ENCODE measurements around the gene RNU7-1.

The RNU7-1 gene

DNA sequence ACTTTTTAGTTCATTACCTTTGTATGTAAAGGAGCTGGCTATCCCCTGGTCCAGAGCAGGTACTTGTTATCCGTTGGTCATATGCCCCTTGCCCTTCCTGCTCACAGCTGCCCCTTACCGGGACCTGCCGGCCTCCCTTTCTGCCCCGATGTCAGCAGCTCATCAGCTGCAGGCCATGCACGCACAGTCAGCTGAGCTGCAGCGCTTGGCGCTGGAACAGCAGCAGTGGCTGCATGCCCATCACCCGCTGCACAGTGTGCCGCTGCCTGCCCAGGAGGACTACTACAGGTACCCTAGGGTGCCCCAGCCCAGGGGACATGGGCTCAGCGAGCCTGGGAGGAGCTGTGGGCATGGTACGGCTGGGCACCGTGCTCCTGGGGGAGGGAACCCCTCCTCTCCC lies 2.3 kb upstream of the RNU7-1 start:
- no peak overlapping the region for H3K27ac Mint-ChIP-seq
- H3K36me3 Mint-ChIP-seq (ENCODE audit: low read depth), result peaks cover 35% of the 10 kb centered on the region
- H3K27me3 Mint-ChIP-seq (ENCODE audit: low read depth, poor library complexity), result peaks cover 2% of the 10 kb centered on the region

DNA sequence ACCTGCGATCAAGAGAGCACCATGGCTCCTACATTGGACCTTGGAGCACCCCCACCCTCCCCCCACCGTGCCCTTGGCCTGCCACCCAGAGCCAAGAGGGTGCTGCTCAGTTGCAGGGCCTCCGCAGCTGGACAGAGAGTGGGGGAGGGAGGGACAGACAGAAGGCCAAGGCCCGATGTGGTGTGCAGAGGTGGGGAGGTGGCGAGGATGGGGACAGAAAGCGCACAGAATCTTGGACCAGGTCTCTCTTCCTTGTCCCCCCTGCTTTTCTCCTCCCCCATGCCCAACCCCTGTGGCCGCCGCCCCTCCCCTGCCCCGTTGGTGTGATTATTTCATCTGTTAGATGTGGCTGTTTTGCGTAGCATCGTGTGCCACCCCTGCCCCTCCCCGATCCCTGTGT lies 1.8 kb upstream of the RNU7-1 start:
- H3K27ac Mint-ChIP-seq, result no peak overlapping the region
- peaks cover 2% of the 10 kb centered on the region for H3K27me3 Mint-ChIP-seq (ENCODE audit: low read depth, poor library complexity)
- peaks cover 30% of the 10 kb centered on the region for H3K36me3 Mint-ChIP-seq (ENCODE audit: low read depth)
- TF ChIP-seq, protein P1, sequence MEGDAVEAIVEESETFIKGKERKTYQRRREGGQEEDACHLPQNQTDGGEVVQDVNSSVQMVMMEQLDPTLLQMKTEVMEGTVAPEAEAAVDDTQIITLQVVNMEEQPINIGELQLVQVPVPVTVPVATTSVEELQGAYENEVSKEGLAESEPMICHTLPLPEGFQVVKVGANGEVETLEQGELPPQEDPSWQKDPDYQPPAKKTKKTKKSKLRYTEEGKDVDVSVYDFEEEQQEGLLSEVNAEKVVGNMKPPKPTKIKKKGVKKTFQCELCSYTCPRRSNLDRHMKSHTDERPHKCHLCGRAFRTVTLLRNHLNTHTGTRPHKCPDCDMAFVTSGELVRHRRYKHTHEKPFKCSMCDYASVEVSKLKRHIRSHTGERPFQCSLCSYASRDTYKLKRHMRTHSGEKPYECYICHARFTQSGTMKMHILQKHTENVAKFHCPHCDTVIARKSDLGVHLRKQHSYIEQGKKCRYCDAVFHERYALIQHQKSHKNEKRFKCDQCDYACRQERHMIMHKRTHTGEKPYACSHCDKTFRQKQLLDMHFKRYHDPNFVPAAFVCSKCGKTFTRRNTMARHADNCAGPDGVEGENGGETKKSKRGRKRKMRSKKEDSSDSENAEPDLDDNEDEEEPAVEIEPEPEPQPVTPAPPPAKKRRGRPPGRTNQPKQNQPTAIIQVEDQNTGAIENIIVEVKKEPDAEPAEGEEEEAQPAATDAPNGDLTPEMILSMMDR (IDR thresholded peaks at IDR 0.05), result no peak
- DNase-seq, result no peak
- H3K9me3 Mint-ChIP-seq, result no peaks in the 10 kb centered on the region
- no peak overlapping the region for H3K4me3 Mint-ChIP-seq
- H3K4me1 Mint-ChIP-seq, result peaks cover 82% of the 10 kb centered on the region

More for the DNA sequence above, 2.3 kb upstream of the RNU7-1 start:
- Mint-ChIP-seq H3K4me1 (peaks cover 82% of the 10 kb centered on the region), H3K9me3 (no peaks in the 10 kb centered on the region), H3K4me3 (no peak overlapping the region)
- DNase-seq, result no peak
- TF ChIP-seq, protein P1 (IDR thresholded peaks at IDR 0.05), result no peak

GRCh38 chr12:6942331-6942665 lies 1.3 kb upstream of the RNU7-1 start:
- H3K4me1 Mint-ChIP-seq, result peaks cover 85% of the 10 kb centered on the region
- H3K36me3 Mint-ChIP-seq (ENCODE audit: low read depth), result peaks cover 29% of the 10 kb centered on the region
- no peak for DNase-seq
- no peak overlapping the region for H3K4me3 Mint-ChIP-seq
- H3K27ac Mint-ChIP-seq, result peak overlapping the region; percentile 100
- peaks cover 2% of the 10 kb centered on the region for H3K27me3 Mint-ChIP-seq (ENCODE audit: low read depth, poor library complexity)
- H3K9me3 Mint-ChIP-seq, result no peaks in the 10 kb centered on the region
- TF ChIP-seq, protein P1 (IDR thresholded peaks at IDR 0.05), result no peak

DNA sequence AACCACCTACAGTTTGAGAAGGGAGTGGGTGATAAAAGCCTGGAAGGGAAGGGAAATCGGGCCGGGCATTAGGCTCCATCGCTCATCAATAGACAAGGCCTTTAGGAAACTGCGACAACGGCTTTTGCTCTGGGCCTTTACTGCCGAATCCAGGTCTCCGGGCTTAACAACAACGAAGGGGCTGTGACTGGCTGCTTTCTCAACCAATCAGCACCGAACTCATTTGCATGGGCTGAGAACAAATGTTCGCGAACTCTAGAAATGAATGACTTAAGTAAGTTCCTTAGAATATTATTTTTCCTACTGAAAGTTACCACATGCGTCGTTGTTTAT lies 261 bp upstream of the RNU7-1 start:
- no peaks in the 10 kb centered on the region for H3K9me3 Mint-ChIP-seq
- TF ChIP-seq, protein P1 (IDR thresholded peaks at IDR 0.05), result no peak
- H3K4me1 Mint-ChIP-seq, result peaks cover 80% of the 10 kb centered on the region
- peak; percentile 71 for DNase-seq
- H3K27ac Mint-ChIP-seq, result peak overlapping the region; percentile 100
- H3K27me3 Mint-ChIP-seq (ENCODE audit: low read depth, poor library complexity), result peaks cover 2% of the 10 kb centered on the region
- H3K4me3 Mint-ChIP-seq, result peak overlapping the region; percentile 86
- peaks cover 29% of the 10 kb centered on the region for H3K36me3 Mint-ChIP-seq (ENCODE audit: low read depth)

GRCh38 chr12:6944381-6945186 lies 968 bp downstream of the RNU7-1 start:
- H3K36me3 Mint-ChIP-seq (ENCODE audit: low read depth), result peaks cover 22% of the 10 kb centered on the region
- peak; percentile 87 for DNase-seq
- no peaks in the 10 kb centered on the region for H3K27me3 Mint-ChIP-seq (ENCODE audit: low read depth, poor library complexity)
- H3K4me1 Mint-ChIP-seq, result peaks cover 71% of the 10 kb centered on the region
- H3K4me3 Mint-ChIP-seq, result peak overlapping the region; percentile 86
- H3K9me3 Mint-ChIP-seq, result no peaks in the 10 kb centered on the region
- H3K27ac Mint-ChIP-seq, result peak overlapping the region; percentile 100
- TF ChIP-seq, protein P1 (IDR thresholded peaks at IDR 0.05), result peak; percentile 59

GRCh38 chr12:6945613-6946012 lies 2.0 kb downstream of the RNU7-1 start:
- peak overlapping the region; percentile 84 for H3K27ac Mint-ChIP-seq
- H3K4me3 Mint-ChIP-seq, result peak overlapping the region; percentile 86
- peaks cover 66% of the 10 kb centered on the region for H3K4me1 Mint-ChIP-seq
- TF ChIP-seq, protein P1 (IDR thresholded peaks at IDR 0.05), result no peak
- H3K27me3 Mint-ChIP-seq (ENCODE audit: low read depth, poor library complexity), result no peaks in the 10 kb centered on the region
- peaks cover 13% of the 10 kb centered on the region for H3K36me3 Mint-ChIP-seq (ENCODE audit: low read depth)
- no peaks in the 10 kb centered on the region for H3K9me3 Mint-ChIP-seq
- DNase-seq, result no peak
